Esophagus (tissue), 2 donors: ENCODE data around the gene MRE11. TPM values are rescaled to one million over a fixed set of nuclear protein-coding genes. Genes with fewer than 3 reads are reported as not detected.
"Not testable (repeated sequence)": the region's sequence is repeated elsewhere in the genome, so short reads cannot be mapped to it uniquely, and the experiment has no call there.

Source experiments
- H3K27ac ChIP-seq, 2 donors: one replicate each; pipeline ENCODE4 v1.5.1; 2013; ENCODE audit warnings: low read depth in 2 of 2, mild to moderate bottlenecking in 2 of 2, inconsistent platforms in 1 of 2, low read length in 1 of 2, moderate library complexity in 1 of 2
- H3K27me3 ChIP-seq, 2 donors: one replicate each; pipeline ENCODE4 v1.6.1; 2013; ENCODE audit warnings: low read length in 2 of 2, control low read depth in 1 of 2, mild to moderate bottlenecking in 1 of 2; ENCODE audit not compliant: insufficient read depth in 2 of 2, control insufficient read depth in 1 of 2
- H3K36me3 ChIP-seq, 2 donors: one replicate each; pipeline ENCODE4 v1.6.1; 2013; ENCODE audit warnings: low read length in 1 of 2; ENCODE audit not compliant: control insufficient read depth in 2 of 2, insufficient read depth in 2 of 2
- H3K4me1 ChIP-seq, 2 donors: one replicate each; pipeline ENCODE4 v1.6.1; 2013; ENCODE audit warnings: low read length in 1 of 2; ENCODE audit not compliant: control insufficient read depth in 2 of 2, insufficient read depth in 2 of 2
- H3K4me3 ChIP-seq, 2 donors: one replicate each; pipeline ENCODE4 v1.5.1; 2013; ENCODE audit warnings: low read length in 2 of 2, mild to moderate bottlenecking in 2 of 2, low read depth in 1 of 2, moderate library complexity in 1 of 2
- H3K9me3 ChIP-seq, 2 donors: one replicate each; pipeline ENCODE4 v1.6.1; 2013; ENCODE audit warnings: mild to moderate bottlenecking in 2 of 2, low read depth in 1 of 2, low read length in 1 of 2, moderate library complexity in 1 of 2; ENCODE audit not compliant: control insufficient read depth in 2 of 2, insufficient read depth in 1 of 2
- WGBS, 2 donors: extraction: QIAGEN DNeasy Blood & Tissue Kit; methylation state at CpG; one replicate each; pipeline ENCODE4 v1.1.7; 2013; 5-methylcytosine and 5-hydroxymethylcytosine counted together
- polyA plus RNA-seq, 2 donors: library from polyadenylated mRNA; stranded (reverse); fragments of 200-250 nt; gene quantifications; one replicate each; pipeline ENCODE4 v1.2.3, GENCODE V29; 2013
- donor health status: healthy with polysubstance abuse.
- donor health status: Bipolar disorder and iron deficiency.

Gene MRE11
- polyA plus RNA-seq, 2 donors: 4.4 to 5.2 TPM

- Histone ChIP-seq H3K4me1 (no peaks in the 10 kb centered on the region), H3K27me3 (no peaks in the 10 kb centered on the region), H3K27ac (no peak overlapping the region), H3K36me3 (no peaks in the 10 kb centered on the region), H3K4me3 (no peak overlapping the region), H3K9me3 (no peaks in the 10 kb centered on the region)
- WGBS, 2 donors: 77 to 85% methylated on average over 5 of the region's 5 CpGs
These were observed 114.0 kb downstream of the MRE11 start for GRCh38 chr11:94379613-94380012.

- Histone ChIP-seq H3K4me1 (no peaks in the 10 kb centered on the region), H3K4me3 (no peak overlapping the region), H3K27me3 (no peaks in the 10 kb centered on the region), H3K36me3 (no peaks in the 10 kb centered on the region), H3K9me3 (no peaks in the 10 kb centered on the region), H3K27ac (no peak overlapping the region)
- WGBS, 2 donors: 73 to 80% methylated on average over 1 of the region's 1 CpG
These were observed 116.8 kb downstream of the MRE11 start for GRCh38 chr11:94376841-94377240.

GRCh38 chr11:94370576-94370975 is 123.1 kb downstream of the MRE11 start:
- H3K4me3 ChIP-seq, H3K27ac ChIP-seq, H3K36me3 ChIP-seq, H3K4me1 ChIP-seq, H3K9me3 ChIP-seq, H3K27me3 ChIP-seq: not testable (repeated sequence)
- WGBS, 2 donors: 46 to 72% methylated on average over 6 of the region's 6 CpGs

Other genes starting within 250 kb of the MRE11 start
- not detected for gene IZUMO1R, start 189.3 kb downstream of the MRE11 start, polyA plus RNA-seq
- under 1 TPM; 0.01 to 0.06 TPM for gene GPR83, start 92.4 kb downstream of the MRE11 start, polyA plus RNA-seq
- 10 to 100 TPM; 11.5 to 14.6 TPM for gene ANKRD49, start 140 bp upstream of the MRE11 start, polyA plus RNA-seq
- not detected for gene C11orf97, start 18.6 kb upstream of the MRE11 start, polyA plus RNA-seq
- under 1 TPM; 0.61 to 0.75 TPM for gene FUT4, start 50.1 kb upstream of the MRE11 start, polyA plus RNA-seq
- gene PIWIL4, start 73.5 kb upstream of the MRE11 start, polyA plus RNA-seq: 1 to 10 TPM in 1 of 2 donors, under 1 TPM in 1; 0.88 to 1.8 TPM